IMR-90 (cell line): Measurements from ENCODE around the gene MOCS1. TPM values are rescaled to one million over a fixed set of nuclear protein-coding genes. Genes with fewer than 3 reads are reported as not detected.

Experiments
- ATAC-seq: fragments of 200-7000 bp; cut with Tn5 transposase; 2 replicates; pipeline ENCODE4 v1.9.1; 2020; ENCODE audit warnings: low read depth, mild to moderate bottlenecking, moderate library complexity
- BruUV-seq: library from RNA; stranded (reverse); fragments of 400-500 nt; replicated peaks from 2 replicates; lab custom pipeline; 2021; lab: Mats Ljungman, UMichigan
- CTCF ChIA-PET: fragments of 300-600 bp; formaldehyde crosslinking; extraction: SDS; loops from one replicate; lab custom pipeline; 2021; ENCODE audit warnings: antibody characterized with exemption; lab: Yijun Ruan, JAX
- POLR2A ChIA-PET: fragments of 300-600 bp; sonication (Branson Sonifier 250); formaldehyde crosslinking; loops from one replicate; lab custom pipeline; 2022; ENCODE audit warnings: antibody characterized with exemption; ENCODE audit not compliant: unreplicated experiment; lab: Charles Lee
- DNase-seq: peaks from one replicate; pipeline ENCODE4 v3.0.0; 2013
- H2AFZ ChIP-seq: replicated peaks from 2 replicates; pipeline ENCODE3; 2013; ENCODE audit warnings: low read length, mild to moderate bottlenecking; ENCODE audit not compliant: poor library complexity
- H2AK5ac ChIP-seq: 2 replicates; pipeline ENCODE4 v1.6.1; 2013; ENCODE audit warnings: low read depth, low read length, inconsistent platforms
- H2AK9ac ChIP-seq: replicated peaks from 2 replicates; pipeline ENCODE3; 2013; ENCODE audit warnings: mild to moderate bottlenecking, low read depth, low read length, moderate library complexity; ENCODE audit not compliant: poor library complexity
- H2BK120ac ChIP-seq: 2 replicates; pipeline ENCODE4 v1.6.1; 2013; ENCODE audit warnings: low read depth, low read length, inconsistent platforms
- H2BK15ac ChIP-seq: 3 replicates; pipeline ENCODE4 v1.6.1; 2013; ENCODE audit warnings: low read depth, low read length, inconsistent platforms
- H2BK20ac ChIP-seq: 2 replicates; pipeline ENCODE4 v1.6.1; 2013; ENCODE audit warnings: low read depth, mild to moderate bottlenecking, inconsistent platforms, low read length, moderate library complexity
- H2BK5ac ChIP-seq: 2 replicates; pipeline ENCODE4 v1.6.1; 2013; ENCODE audit warnings: mild to moderate bottlenecking, low read depth, low read length, inconsistent platforms; ENCODE audit not compliant: poor library complexity, severe bottlenecking
- H3K14ac ChIP-seq: replicated peaks from 2 replicates; pipeline ENCODE4 v1.6.1; 2013; ENCODE audit warnings: low read depth, low read length, inconsistent platforms
- H3K18ac ChIP-seq: 2 replicates; pipeline ENCODE4 v1.6.1; 2013; ENCODE audit warnings: low read depth, low read length, control low read depth
- H3K23ac ChIP-seq: 2 replicates; pipeline ENCODE4 v1.6.1; 2013; ENCODE audit warnings: low read depth, low read length, inconsistent platforms
- H3K27ac ChIP-seq: 2 replicates; pipeline ENCODE4 v1.5.1; 2013; ENCODE audit warnings: mild to moderate bottlenecking, control low read depth, low read length; ENCODE audit not compliant: insufficient read depth
- H3K27me3 ChIP-seq: 2 replicates; pipeline ENCODE4 v1.6.1; 2013; ENCODE audit warnings: low read length; ENCODE audit not compliant: control insufficient read depth, insufficient read depth
- H3K36me3 ChIP-seq: 2 replicates; pipeline ENCODE4 v1.6.1; 2013; ENCODE audit warnings: low read length, mixed read lengths; ENCODE audit not compliant: control insufficient read depth, insufficient read depth
- H3K4ac ChIP-seq: 2 replicates; pipeline ENCODE4 v1.6.1; 2013; ENCODE audit warnings: low read depth, low read length, inconsistent platforms
- H3K4me1 ChIP-seq: 2 replicates; pipeline ENCODE4 v1.6.1; 2013; ENCODE audit warnings: low read length, mixed read lengths; ENCODE audit not compliant: control insufficient read depth, insufficient read depth
- H3K4me2 ChIP-seq: 2 replicates; pipeline ENCODE4 v1.6.1; 2013; ENCODE audit warnings: low read depth, mild to moderate bottlenecking, control low read depth, low read length, moderate library complexity
- H3K4me3 ChIP-seq: 2 replicates; pipeline ENCODE4 v1.5.1; 2013; ENCODE audit warnings: low read depth, mild to moderate bottlenecking, control low read depth, low read length, moderate library complexity; ENCODE audit not compliant: insufficient read depth
- H3K56ac ChIP-seq: 2 replicates; pipeline ENCODE4 v1.6.1; 2013; ENCODE audit warnings: low read length, inconsistent platforms; ENCODE audit not compliant: insufficient read depth; ENCODE audit errors: extremely low read depth
- H3K79me1 ChIP-seq, 2 experiments: 2 replicates each; pipeline ENCODE4 v1.6.1; 2013; ENCODE audit warnings: low read length in 2 of 2, inconsistent platforms in 1 of 2, low read depth in 1 of 2
- H3K9ac ChIP-seq: 2 replicates; pipeline ENCODE4 v1.6.1; 2013; ENCODE audit warnings: low read depth, low read length, control low read depth
- H3K9me1 ChIP-seq: 2 replicates; pipeline ENCODE4 v1.6.1; 2013; ENCODE audit warnings: low read length, inconsistent platforms; ENCODE audit not compliant: insufficient read depth
- H3K9me3 ChIP-seq: 2 replicates; pipeline ENCODE4 v1.6.1; 2013; ENCODE audit warnings: low read length; ENCODE audit not compliant: control insufficient read depth, insufficient read depth
- H4K20me1 ChIP-seq: 2 replicates; pipeline ENCODE4 v1.6.1; 2013; ENCODE audit warnings: low read length, inconsistent platforms; ENCODE audit not compliant: insufficient read depth
- H4K5ac ChIP-seq: 2 replicates; pipeline ENCODE4 v1.6.1; 2013; ENCODE audit warnings: mild to moderate bottlenecking, low read depth, low read length, control low read depth
- H4K8ac ChIP-seq, 2 experiments: 2 replicates each; pipeline ENCODE4 v1.6.1; 2013; ENCODE audit warnings: low read depth in 2 of 2, low read length in 2 of 2, control low read depth in 1 of 2, inconsistent platforms in 1 of 2
- H4K91ac ChIP-seq: 2 replicates; pipeline ENCODE4 v1.6.1; 2013; ENCODE audit warnings: low read depth, low read length, inconsistent platforms; ENCODE audit not compliant: insufficient read depth
- BHLHE40 ChIP-seq: fragments of 150-350 bp; IDR thresholded peaks from 2 replicates; pipeline ENCODE4 v1.6.1; 2016; ENCODE audit warnings: mild to moderate bottlenecking, low read depth, low read length
- CEBPB ChIP-seq: IDR thresholded peaks from 2 replicates; pipeline ENCODE4 v1.6.1; 2012; ENCODE audit warnings: low read depth, low read length, improper control_type of control experiment
- CHD1 ChIP-seq: IDR thresholded peaks from 2 replicates; pipeline ENCODE4 v1.6.1; 2012; ENCODE audit warnings: low read depth, low read length, improper control_type of control experiment
- MAFK ChIP-seq: IDR thresholded peaks from 2 replicates; pipeline ENCODE4 v1.6.1; 2012; ENCODE audit warnings: low read depth, low read length, improper control_type of control experiment
- MXI1 ChIP-seq: IDR thresholded peaks from 2 replicates; pipeline ENCODE4 v1.6.1; 2012; ENCODE audit warnings: low read depth, mild to moderate bottlenecking, low read length, moderate library complexity, borderline replicate concordance
- NFE2L2 ChIP-seq: fragments of 150-350 bp; IDR thresholded peaks from 2 replicates; pipeline ENCODE4 v1.6.1; 2016; ENCODE audit warnings: low read depth, mild to moderate bottlenecking, low read length
- POLR2A ChIP-seq: IDR thresholded peaks from 2 replicates; pipeline ENCODE4 v1.6.1; 2012; ENCODE audit warnings: mild to moderate bottlenecking, low read depth, low read length
- RAD21 ChIP-seq: IDR thresholded peaks from 2 replicates; pipeline ENCODE4 v1.6.1; 2012; ENCODE audit warnings: low read length, improper control_type of control experiment
- RCOR1 ChIP-seq: IDR thresholded peaks from 2 replicates; pipeline ENCODE4 v1.6.1; 2012; ENCODE audit warnings: mild to moderate bottlenecking, low read length, improper control_type of control experiment; ENCODE audit not compliant: insufficient replicate concordance
- RFX5 ChIP-seq: IDR thresholded peaks from 2 replicates; pipeline ENCODE4 v1.8.0; 2012; ENCODE audit warnings: low read depth, mild to moderate bottlenecking, low read length, moderate library complexity
- SMC3 ChIP-seq: fragments of 150-350 bp; IDR thresholded peaks from 2 replicates; pipeline ENCODE4 v1.6.1; 2016; ENCODE audit warnings: low read depth, mild to moderate bottlenecking, antibody characterized with exemption, low read length, moderate library complexity
- WGBS, 2 experiments: methylation state at CpG; one replicate each; pipeline versions ENCODE4 v1.1.5 to v1.1.7; 2013; ENCODE audit warnings: missing lambda C conversion rate in 2 of 2; ENCODE audit not compliant: insufficient read length in 1 of 2; ENCODE audit errors: extremely low coverage in 2 of 2; 5-methylcytosine and 5-hydroxymethylcytosine counted together
- dilution Hi-C: fragments of 300-500 bp; cut with HindIII; formaldehyde crosslinking; loops from one replicate; pipeline ENCODE4 v1.14.3; 2018; ENCODE audit warnings: low sequenced_read_pairs; ENCODE audit not compliant: unreplicated experiment
- in situ Hi-C: fragments of 300-500 bp; cut with MboI; formaldehyde crosslinking; loops from 3 replicates; pipeline ENCODE4 v1.14.3; 2019; ENCODE audit warnings: low sequenced_read_pairs, inconsistent platforms, mixed read lengths
- intact Hi-C: fragments of 100-400 bp; cut with micrococcal nuclease; formaldehyde crosslinking; loops from 2 replicates; pipeline ENCODE4 v1.10.0; 2022
- polyA plus RNA-seq, 3 experiments: library from polyadenylated mRNA; depleted of rRNA; stranded (reverse); fragments of >200 nt; gene quantifications; 2 replicates each; pipeline ENCODE4 v1.2.3, GENCODE V29; 2012; ENCODE audit warnings: low replicate concordance in 1 of 3
- total RNA-seq: library from RNA; depleted of rRNA; stranded (reverse); fragments of >200 nt; gene quantifications from 2 replicates; pipeline ENCODE4 v1.2.3, GENCODE V29; 2012
- TF ChIP-seq, protein P1 (sequence below): fragments of 150-350 bp; IDR thresholded peaks from 2 replicates; pipeline ENCODE4 v1.6.1; 2016; ENCODE audit warnings: low read depth, mild to moderate bottlenecking, low read length, moderate library complexity, borderline replicate concordance
- TF ChIP-seq, protein P2 (sequence below): fragments of 150-350 bp; IDR thresholded peaks from 2 replicates; pipeline ENCODE4 v1.6.1; 2017; ENCODE audit warnings: mild to moderate bottlenecking, antibody characterized with exemption, low read length, low read depth
- TF ChIP-seq, protein P3 (sequence below): conservative IDR thresholded peaks from 2 replicates; pipeline ENCODE4 v1.5.1; 2012; ENCODE audit warnings: mild to moderate bottlenecking, low read depth, low read length, improper control_type of control experiment

Gene MOCS1
- total and polyA plus RNA-seq, 2 of the 4 experiments (the other 2 are of a cell fraction): 5.5 to 9.5 TPM

DNA sequence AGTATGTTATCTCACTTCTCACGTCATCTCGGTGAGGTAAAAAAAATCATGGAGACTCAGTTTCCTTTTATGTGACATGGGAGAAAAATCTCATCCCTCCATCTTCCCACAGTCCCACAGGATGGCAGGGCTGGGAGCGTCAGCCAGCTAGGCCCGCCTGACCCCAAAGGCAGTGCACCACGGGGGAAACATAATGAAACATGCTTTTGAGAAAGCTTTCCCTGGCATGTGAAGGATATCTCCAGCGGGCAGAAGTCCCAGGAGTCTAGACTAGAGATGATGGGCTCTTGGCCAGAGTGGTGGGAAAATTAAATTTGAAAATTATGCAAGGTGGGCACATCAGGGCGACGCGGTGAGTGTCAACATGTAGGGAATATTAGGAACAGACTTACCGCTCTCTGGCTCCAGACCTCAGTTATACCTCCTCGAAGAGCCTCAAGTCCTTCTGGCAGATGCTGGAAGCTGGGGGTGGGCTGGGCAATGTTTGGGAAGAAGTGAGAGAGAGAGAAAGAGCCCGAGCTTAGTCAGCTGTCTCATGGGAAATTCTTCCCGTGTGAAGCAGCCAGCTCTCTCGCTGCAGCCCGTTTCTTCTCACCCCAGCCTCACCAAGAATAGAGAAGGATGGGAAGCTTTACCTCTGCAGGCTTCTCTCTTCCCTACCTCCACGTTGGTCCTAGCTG lies 52.3 kb downstream of the MOCS1 start:
- H3K4me2 ChIP-seq: peak overlapping the region; percentile 70
- TF ChIP-seq, protein P1, sequence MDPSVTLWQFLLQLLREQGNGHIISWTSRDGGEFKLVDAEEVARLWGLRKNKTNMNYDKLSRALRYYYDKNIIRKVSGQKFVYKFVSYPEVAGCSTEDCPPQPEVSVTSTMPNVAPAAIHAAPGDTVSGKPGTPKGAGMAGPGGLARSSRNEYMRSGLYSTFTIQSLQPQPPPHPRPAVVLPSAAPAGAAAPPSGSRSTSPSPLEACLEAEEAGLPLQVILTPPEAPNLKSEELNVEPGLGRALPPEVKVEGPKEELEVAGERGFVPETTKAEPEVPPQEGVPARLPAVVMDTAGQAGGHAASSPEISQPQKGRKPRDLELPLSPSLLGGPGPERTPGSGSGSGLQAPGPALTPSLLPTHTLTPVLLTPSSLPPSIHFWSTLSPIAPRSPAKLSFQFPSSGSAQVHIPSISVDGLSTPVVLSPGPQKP: no peak
- TF ChIP-seq MXI1: no peak
- no peak for TF ChIP-seq SMC3
- no peak for TF ChIP-seq CEBPB
- TF ChIP-seq, protein P2, sequence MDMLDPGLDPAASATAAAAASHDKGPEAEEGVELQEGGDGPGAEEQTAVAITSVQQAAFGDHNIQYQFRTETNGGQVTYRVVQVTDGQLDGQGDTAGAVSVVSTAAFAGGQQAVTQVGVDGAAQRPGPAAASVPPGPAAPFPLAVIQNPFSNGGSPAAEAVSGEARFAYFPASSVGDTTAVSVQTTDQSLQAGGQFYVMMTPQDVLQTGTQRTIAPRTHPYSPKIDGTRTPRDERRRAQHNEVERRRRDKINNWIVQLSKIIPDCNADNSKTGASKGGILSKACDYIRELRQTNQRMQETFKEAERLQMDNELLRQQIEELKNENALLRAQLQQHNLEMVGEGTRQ: no peak
- no peak for TF ChIP-seq CHD1
- no peak for TF ChIP-seq RAD21
- TF ChIP-seq RCOR1: no peak
- no peak for TF ChIP-seq BHLHE40
- no peak for TF ChIP-seq MAFK
- TF ChIP-seq, protein P3, sequence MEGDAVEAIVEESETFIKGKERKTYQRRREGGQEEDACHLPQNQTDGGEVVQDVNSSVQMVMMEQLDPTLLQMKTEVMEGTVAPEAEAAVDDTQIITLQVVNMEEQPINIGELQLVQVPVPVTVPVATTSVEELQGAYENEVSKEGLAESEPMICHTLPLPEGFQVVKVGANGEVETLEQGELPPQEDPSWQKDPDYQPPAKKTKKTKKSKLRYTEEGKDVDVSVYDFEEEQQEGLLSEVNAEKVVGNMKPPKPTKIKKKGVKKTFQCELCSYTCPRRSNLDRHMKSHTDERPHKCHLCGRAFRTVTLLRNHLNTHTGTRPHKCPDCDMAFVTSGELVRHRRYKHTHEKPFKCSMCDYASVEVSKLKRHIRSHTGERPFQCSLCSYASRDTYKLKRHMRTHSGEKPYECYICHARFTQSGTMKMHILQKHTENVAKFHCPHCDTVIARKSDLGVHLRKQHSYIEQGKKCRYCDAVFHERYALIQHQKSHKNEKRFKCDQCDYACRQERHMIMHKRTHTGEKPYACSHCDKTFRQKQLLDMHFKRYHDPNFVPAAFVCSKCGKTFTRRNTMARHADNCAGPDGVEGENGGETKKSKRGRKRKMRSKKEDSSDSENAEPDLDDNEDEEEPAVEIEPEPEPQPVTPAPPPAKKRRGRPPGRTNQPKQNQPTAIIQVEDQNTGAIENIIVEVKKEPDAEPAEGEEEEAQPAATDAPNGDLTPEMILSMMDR: no peak
- no peak for TF ChIP-seq RFX5
- no peak for TF ChIP-seq NFE2L2
- no peak for TF ChIP-seq POLR2A

More for the DNA sequence above, 52.3 kb downstream of the MOCS1 start:
- peaks cover 47% of the 10 kb centered on the region for H3K4me1 ChIP-seq
- H4K8ac ChIP-seq: peak overlapping the region; percentile 41 to 82; a peak in 3 of 4 replicates
- H3K23ac ChIP-seq: peak overlapping the region; percentile 93
- peaks cover 0 to 16% of the 10 kb centered on the region in 2 experiments; a peak in 2 of 4 replicates for H3K79me1 ChIP-seq
- H3K9me3 ChIP-seq: no peaks in the 10 kb centered on the region
- ChIA-PET POLR2A (interaction anchor here (0.5 to 0.6 kb wide), 2 partner anchors 86 to 93 kb away, joined by 3 to 4 read pairs; no protein-coding TSS in a partner anchor), CTCF (interaction anchor here (0.6 to 2.8 kb wide), 5 partner anchors 11 to 91 kb away, joined by 3 to 11 read pairs (median 3); no protein-coding TSS in a partner anchor)
- ATAC-seq (peak; percentile 52), DNase-seq (peak; percentile 88)
- BruUV-seq: no TSS peak
- peak overlapping the region; percentile 92 for H2AK9ac ChIP-seq
- 22% methylated on average over 4 of the region's 16 CpGs; no CpG with 5 or more reads in 1 of the 2 experiments for WGBS, 2 experiments
- dilution Hi-C loops (no loop called here), in situ Hi-C loops (loop anchor here (10.0 kb wide), 1 partner anchor 517 kb away; no protein-coding TSS in a partner anchor), intact Hi-C loops (no loop called here)
- no peak overlapping the region for H3K4me3 ChIP-seq
- peak overlapping the region; percentile 97 for H3K4ac ChIP-seq
- H2BK120ac ChIP-seq: peak overlapping the region; percentile 93
- H3K36me3 ChIP-seq: peaks cover 13% of the 10 kb centered on the region
- peak overlapping the region; percentile 92 for H4K91ac ChIP-seq
- H4K20me1 ChIP-seq: no peaks in the 10 kb centered on the region
- peak overlapping the region; percentile 96 for H2BK5ac ChIP-seq
- peak overlapping the region; percentile 92 for H2BK20ac ChIP-seq
- H4K5ac ChIP-seq: peak overlapping the region; percentile 58
- H2AK5ac ChIP-seq: peak overlapping the region; percentile 91
- H2AFZ ChIP-seq: peak overlapping the region; percentile 90
- H2BK15ac ChIP-seq: peak overlapping the region; percentile 80; the same call in 2 of the 3 replicates
- peak overlapping the region; percentile 83 for H3K18ac ChIP-seq
- H3K9ac ChIP-seq: peak overlapping the region; percentile 59
- H3K14ac ChIP-seq: peak overlapping the region; percentile 82
- peaks cover 39% of the 10 kb centered on the region for H3K9me1 ChIP-seq
- peak overlapping the region; percentile 82; the same call in 1 of the 2 replicates for H3K56ac ChIP-seq
- H3K27ac ChIP-seq: peak overlapping the region; percentile 99
- no peaks in the 10 kb centered on the region for H3K27me3 ChIP-seq
